HG02678 (cell line): ENCODE data around the gene TAF3.

Experiments used
- ATAC-seq: cut with Tn5 transposase; IDR thresholded peaks from one replicate; pipeline ENCODE4 v1.9.1; 2021; ENCODE audit warnings: mild to moderate bottlenecking, moderate library complexity; ENCODE audit not compliant: unreplicated experiment

Gene TAF3

DNA sequence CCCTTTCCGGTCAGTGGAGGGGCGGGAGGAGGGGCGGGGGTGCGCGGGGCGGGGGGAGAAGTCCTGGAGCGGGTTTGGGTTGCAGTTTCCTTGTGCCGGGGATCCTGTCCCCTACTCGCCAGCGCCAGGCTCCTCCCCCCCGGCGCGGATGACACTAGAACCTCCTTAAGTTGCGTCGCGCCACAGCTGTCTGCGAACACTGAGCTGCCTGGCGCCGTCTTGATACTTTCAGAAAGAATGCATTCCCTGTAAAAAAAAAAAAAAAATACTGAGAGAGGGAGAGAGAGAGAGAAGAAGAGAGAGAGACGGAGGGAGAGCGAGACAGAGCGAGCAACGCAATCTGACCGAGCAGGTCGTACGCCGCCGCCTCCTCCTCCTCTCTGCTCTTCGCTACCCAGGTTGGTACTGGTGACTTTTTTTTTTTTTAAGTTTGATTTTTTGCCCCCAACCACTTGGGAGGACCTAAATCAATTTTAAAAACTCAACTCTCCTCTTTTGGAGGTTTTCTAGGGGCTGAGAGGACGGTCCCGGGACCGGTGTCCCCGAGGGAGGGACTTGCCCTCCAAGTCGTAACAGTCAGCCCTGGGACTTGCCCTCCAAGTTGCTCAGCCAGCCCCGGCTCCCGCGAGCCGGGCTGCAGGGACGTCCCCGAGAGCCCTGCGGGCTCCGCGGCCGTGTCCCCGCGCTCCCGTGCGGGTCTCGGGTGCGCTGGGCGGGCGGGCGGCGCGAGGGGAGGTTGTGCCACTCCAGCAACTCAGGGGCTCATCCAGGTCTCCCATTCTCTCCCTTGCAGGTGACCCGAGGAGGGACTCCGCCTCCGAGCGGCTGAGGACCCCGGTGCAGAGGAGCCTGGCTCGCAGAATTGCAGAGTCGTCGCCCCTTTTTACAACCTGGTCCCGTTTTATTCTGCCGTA is 236.4 kb downstream of the TAF3 start, which contains the start of gene GATA3:
TSS of gene GATA3 (plus strand) at position 195 of the 914 bp plus-strand sequence. CDS start 968 bp downstream, outside the sequence.
- peak; percentile 43 for ATAC-seq

DNA sequence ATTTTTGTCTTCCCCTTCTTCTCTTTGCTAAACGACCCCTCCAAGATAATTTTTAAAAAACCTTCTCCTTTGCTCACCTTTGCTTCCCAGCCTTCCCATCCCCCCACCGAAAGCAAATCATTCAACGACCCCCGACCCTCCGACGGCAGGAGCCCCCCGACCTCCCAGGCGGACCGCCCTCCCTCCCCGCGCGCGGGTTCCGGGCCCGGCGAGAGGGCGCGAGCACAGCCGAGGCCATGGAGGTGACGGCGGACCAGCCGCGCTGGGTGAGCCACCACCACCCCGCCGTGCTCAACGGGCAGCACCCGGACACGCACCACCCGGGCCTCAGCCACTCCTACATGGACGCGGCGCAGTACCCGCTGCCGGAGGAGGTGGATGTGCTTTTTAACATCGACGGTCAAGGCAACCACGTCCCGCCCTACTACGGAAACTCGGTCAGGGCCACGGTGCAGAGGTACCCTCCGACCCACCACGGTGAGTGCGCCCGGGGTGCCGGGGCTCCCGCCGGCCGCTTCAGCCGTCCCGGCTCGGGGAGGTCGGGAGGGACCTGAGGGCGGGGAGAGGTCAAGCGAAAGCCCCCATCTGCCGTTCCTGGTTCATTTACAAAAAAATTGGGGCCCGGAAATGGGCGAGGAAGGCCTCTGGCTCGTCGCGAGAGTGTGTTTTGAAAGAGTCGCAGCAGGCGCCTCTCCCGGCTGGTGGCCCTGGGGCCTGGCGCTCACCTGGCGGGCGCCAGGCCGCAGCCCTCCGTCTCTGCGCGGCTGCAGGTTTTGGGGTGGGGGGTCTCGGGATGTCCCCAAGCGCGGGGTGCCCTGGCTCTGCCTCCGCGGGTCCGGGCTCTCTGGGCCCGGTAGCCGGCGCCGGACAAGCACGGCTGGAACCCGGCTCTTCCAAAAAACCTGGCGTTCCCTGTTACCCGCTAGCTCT is 237.4 kb downstream of the TAF3 start:
- ATAC-seq, result no peak

DNA sequence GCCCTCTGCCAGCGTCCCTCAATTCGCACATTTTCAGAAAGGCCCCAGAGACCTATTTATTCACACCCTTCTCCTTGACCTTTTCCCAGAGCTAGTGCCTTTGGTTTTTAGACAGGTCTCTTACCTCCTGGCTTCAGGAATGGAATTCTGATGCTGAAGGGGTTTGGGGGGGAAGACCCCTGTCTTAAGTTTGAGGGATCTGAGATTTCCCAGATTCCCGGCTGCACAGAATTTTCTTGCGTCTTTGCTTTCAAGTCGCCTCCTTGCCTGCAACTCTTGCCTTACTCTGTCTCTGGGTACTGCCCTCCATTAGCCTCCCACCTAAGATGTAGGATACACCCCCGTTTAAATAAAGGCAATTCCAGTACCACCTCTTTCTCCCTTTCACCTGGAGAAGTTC is 238.1 kb downstream of the TAF3 start:
- ATAC-seq, result no peak

DNA sequence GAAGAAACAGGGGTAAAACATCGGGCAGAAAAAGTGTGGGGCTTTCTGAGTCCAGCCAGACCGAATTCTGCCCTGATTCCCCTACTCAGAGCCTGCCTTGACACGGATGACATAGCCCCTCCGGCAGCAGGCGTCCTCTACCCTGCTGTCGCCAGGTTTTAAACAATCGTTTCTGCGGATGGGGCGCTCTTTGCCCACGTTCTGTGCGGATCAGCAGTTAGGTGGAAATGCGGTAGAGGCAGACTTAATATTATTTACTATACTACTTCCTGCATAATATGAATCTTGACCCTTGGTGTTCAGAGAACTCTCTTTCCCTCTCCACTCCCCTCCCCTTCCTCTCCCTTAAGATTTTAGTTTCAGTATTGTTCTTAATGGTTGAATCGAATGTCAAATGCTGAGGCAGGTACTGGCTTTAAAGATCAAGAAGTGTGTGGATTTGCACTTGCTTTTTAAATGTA is 238.6 kb downstream of the TAF3 start:
- peak; percentile 25 for ATAC-seq

DNA sequence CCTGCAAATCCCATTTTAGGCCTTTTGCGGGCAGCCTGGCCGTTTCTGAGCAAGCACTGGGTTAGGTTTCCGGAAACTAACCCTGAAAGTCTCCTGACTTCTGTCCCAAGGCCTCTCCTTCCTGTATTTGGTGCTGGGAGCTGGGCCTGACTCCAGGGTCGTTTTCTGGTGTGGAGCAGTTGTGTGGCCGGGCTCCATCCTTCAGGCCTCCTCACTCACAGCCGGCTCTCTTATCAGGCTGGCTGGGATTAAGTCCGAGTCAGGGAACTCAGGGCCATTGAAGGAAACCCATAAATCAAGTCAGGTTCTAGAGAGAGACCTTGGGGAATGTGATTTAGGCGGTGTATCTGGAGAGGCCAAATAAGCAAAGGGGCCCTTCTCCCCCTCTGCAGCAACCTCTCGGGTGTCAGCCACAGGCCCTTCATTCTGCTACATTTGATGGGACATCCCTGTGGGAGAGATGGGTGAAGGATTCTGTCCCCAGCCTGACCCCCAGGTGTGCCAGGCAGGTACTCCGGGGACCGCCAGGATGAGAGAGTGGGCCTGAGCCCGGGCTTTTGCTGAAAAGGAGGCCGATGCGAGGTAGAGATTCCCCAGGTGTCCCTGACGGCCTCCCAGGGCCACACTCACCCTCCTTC is 239.4 kb downstream of the TAF3 start:
- no peak for ATAC-seq

DNA sequence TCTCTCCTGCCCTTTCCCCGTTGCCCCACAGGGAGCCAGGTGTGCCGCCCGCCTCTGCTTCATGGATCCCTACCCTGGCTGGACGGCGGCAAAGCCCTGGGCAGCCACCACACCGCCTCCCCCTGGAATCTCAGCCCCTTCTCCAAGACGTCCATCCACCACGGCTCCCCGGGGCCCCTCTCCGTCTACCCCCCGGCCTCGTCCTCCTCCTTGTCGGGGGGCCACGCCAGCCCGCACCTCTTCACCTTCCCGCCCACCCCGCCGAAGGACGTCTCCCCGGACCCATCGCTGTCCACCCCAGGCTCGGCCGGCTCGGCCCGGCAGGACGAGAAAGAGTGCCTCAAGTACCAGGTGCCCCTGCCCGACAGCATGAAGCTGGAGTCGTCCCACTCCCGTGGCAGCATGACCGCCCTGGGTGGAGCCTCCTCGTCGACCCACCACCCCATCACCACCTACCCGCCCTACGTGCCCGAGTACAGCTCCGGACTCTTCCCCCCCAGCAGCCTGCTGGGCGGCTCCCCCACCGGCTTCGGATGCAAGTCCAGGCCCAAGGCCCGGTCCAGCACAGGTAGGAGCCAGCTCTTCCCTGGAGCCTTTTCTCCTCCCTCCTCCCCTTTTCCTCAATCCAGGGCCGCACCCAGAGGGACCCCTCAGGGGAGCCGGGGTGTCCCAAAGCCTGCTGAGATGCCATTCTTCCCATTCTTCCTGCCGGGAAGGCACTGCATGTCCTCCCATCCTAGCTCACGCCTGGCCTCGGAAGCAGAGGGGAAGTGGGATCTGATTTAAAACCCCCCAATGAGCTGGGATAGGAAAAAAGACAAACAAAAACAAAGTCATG is 240.2 kb downstream of the TAF3 start:
- ATAC-seq, result no peak

DNA sequence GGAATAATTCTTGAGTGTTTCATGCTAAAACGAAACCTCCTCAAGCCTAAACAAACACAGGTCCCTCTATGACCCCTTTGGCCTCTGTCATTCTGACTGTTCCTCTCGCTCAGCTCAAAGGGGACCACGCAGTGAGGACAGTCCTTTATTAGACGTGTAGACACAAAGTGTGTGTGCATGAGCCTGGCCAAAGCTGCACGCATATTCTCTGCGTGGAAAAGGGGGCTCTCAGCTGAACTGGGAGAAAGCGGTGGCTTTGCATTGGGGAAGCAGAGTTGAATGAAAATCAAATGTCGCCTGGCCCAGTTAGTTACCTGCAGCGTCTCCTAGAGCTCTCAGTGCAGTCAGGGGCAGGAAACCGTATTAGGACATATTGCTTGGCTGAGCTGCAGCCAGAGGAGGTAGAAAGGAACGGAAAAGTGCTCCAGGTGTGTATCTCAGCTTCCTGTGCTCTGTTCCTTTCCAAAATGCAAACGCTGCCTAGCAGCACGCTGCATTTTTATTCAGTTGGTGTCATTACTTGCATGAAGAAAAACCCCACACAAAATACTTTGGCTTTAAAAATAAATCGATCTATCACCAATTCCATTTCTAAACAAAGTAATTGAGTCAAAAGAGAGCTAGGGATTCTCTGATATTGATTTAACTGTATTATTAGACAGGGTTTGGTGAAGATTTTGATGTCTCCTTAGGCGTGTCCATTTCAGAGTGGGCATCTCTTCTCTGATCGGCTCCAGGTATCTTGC is 241.1 kb downstream of the TAF3 start:
- ATAC-seq, result no peak

DNA sequence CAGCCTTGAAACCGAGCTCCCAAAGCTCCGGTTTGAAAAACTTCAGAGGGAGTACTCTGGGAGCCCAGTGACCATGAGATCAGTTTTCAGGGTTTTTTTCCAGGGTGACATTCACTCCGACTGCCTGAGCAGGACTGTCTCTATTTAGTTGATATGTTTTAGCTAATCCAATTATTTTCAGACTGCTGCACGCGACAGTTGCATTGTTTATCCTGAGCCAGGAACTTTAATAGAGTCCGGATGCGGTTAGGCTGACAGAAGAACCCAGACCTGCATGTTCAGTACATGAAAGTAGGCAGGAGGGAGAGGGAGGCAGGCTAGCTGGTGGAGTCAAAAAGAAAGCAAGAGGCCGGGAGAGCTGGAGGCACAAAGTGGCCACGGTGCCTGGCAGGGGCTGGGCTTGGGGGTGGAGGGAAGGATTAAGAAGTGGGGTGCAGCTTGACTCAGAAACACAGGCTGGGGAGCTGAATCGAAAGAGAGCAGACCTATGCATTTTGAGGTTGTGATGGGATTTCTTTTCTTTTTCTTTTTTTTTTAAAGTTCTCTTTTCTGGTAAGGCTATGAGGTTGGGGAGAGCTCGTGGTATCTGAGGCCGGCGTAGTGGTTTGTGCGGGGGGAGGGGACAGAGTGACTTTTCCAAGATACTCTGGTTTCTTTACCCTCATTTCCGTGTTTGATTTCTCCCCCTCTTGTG is 241.9 kb downstream of the TAF3 start:
- ATAC-seq, result peak; percentile 39

DNA sequence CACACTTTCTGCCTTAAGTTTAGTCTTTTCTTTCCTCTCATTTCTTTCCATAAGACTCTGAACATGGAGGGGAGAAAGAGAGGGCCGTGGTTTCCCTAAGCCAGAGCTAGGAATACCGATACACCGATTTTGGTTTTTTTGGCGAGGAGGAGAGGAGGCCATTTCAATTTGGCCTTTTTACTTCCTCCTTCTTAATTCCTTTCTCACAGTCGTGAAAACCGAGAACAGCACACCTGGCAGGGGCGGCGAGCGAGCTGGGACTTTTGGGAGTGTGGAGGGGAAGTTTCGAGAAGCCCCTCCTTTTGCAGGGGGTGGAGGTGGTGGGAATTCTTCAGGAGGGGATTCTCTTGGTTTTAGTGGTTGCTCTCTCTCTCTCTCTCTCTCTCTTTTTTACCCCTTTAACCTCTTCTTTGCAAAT is 242.4 kb downstream of the TAF3 start:
- ATAC-seq, result peak; percentile 1

DNA sequence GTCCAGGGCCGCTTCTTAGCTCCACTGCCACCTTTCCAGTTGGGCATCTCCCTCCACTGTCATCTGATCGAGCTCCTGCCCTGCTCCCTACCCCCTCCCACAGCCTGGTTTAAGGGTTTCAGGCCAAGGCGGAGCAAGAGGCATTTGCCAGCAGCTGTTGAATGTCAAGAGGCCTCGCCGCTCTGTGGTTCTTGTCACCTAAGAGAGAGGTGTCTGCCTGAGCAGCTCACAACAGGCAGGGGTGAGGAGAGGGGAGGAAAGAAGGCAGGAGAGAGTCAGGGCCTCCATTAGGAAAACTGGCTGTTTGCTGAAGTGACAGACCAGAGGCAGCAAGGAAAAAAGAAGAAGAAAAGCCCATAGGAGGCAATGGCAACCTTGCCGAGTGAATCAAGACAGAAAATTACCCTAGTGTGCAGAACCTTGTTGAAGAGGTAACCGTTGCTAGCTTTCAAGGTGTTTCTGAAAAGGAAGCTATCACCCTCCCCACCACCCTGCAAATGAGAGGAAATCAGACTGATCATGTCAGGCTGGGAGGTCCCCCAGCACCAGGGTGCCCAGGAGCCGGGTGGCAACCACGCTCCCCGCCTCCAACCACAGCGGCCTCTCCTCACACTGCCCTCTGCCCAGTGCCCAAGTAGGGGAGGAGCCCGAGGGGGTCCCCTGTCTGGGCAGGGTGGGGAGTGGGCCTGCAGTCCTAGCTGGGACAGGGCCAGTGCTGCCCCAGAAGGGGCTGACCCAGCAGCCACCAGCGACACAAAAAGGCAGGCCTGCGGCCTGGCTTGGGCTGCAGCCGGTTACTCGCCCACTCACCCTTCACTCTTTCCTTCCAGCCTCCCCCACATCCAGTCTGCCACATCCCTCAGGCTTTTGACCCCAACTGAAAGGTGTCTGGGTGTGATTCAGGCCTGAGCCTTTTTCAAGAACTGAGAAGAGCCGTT is 243.2 kb downstream of the TAF3 start:
- peak; percentile 37 for ATAC-seq

DNA sequence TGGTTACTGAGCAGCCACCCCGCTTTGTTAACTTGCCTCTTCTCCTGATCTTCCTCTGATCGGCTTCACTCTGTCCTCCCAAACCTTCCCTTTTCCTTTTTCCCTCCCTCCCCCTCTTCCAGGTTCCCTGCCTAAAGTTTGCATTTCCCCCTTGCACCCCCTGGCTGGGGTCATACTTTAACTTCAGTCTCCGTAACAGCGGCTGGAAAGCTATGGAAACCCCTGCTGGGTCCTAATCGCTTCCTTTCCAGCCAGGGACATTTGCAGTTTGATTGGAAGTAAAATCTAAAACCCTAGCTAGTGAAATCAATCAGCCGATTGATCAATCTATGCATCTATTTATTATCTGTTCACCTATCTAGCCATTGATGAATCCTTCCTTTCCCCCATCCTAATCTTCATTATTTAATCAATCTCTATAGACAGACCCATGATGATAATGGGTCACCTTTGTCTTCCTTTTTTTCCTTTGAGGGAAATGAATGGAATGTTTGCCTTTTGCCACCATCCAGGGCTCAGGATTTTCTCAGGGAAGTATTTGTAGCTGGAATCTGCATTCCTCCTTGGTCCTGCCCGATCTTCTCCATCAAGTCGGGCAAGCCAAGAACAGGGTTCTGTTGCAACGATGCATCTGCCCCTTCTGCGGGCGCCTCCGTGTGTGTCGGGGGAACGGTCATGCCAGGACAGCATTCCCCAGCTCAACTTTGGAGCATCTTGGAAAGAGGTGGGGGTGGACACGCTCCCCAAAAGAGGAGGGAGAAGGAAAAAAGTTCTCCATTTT is 245.0 kb downstream of the TAF3 start:
- no peak for ATAC-seq

DNA sequence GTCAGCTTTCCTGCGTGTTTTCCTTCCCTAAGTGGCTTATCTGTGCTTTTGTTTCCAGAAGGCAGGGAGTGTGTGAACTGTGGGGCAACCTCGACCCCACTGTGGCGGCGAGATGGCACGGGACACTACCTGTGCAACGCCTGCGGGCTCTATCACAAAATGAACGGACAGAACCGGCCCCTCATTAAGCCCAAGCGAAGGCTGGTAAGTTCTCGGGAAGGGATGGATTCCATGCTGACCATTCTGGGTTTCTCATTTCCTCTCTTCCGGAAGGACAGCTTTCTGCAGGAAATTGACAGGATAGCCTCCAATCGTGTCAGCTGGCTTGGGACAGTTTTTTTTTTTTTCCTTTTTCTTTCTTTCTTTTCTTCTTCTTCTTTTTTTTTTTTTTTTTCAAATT is 245.6 kb downstream of the TAF3 start:
- ATAC-seq, result no peak

DNA sequence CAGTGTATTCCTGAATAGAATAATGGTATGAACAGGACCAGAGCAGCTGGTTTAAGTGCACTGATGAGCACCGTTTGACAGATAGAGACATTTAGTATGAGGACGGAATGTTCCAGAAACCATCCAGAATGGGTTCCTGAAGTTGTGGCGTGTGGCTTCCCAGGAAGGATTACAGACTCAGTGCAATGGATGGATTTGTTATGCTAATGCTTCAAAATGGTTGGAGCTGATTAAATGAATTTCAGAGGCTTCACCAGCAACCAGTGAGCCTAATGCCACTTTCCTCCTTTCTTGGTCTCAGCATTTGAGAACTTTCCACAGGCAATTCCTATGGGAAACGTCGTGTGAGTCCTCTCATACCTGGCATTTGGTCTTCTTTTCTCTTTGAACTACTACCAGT is 246.1 kb downstream of the TAF3 start:
- no peak for ATAC-seq

DNA sequence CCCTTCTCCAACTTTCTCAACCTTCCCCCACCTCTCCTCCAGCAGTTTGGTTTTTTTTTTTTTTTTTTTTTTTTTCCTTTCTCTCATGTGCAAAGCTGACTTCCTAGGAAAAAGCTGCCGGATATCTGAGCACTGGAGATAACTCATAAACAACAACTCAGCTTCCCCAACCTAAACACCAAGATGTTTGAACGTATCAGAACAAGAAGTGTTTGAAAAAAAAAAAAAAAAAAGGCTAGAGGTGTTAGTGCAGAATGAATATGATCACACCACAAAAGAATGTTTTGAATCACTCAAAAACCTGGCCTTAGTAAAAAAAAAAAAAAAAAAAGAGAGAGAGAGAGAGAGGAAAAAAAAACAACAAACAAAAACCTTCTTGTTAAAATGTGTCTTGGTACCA is 247.3 kb downstream of the TAF3 start:
- ATAC-seq, result no peak

DNA sequence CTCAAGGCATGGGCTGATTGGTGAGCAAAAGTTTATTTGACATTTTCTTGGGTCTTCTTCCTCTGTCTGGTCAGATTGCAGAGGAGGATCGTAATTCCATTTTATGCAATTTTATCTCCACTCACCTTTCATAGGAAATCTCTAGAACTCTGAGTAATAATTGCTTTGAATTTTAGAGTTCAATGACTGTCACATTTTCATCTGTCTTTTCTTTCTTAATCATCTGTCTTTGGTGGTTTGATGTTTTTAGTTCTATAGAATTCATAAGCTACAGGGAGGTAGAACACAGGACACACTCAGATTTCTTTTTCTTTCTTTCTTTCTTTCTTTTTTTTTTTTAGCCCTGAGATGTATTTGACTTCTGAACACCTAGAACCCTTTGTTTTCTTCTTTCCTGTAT is 247.8 kb downstream of the TAF3 start:
- no peak for ATAC-seq
